Adrenal gland (tissue), 5 donors: ENCODE measurements around the gene CHURC1.

ENCODE experiments used
- CTCF ChIP-seq, 6 experiments: fragments of 450-650 bp in 4 of 6; fragments of 200-600 bp in 2 of 6; sonication (generic) in 1 of 6; IDR thresholded peaks; 1 replicate in 5 of 6; 2 replicates in 1 of 6; pipeline versions ENCODE4 v1.5.1 to v1.8.0; 2016 to 2021; ENCODE audit warnings: antibody characterized with exemption in 6 of 6, mild to moderate bottlenecking in 2 of 6, moderate library complexity in 1 of 6
- POLR2A ChIP-seq, 2 donors: fragments of 450-650 bp; IDR thresholded peaks; one replicate each; pipeline ENCODE4 v1.6.1; 2017; ENCODE audit warnings: antibody characterized with exemption in 2 of 2, mild to moderate bottlenecking in 2 of 2, moderate library complexity in 1 of 2
- donor health status: DM: no; HTN: no; CAD: no.

GRCh38 chr14:64953661-64954060 lies 39.4 kb downstream of the CHURC1 start:
- no peak for TF ChIP-seq CTCF (IDR thresholded peaks at IDR 0.05)
- TF ChIP-seq POLR2A (IDR thresholded peaks at IDR 0.05), result no peak
